Stimulated activated CD8-positive, alpha-beta memory T cell treated with anti-CD3 and anti-CD28 coated beads, Interleukin-4, amount 100 ng/mL, for 24 hours (primary cell): ENCODE measurements around the gene PKHD1.

Source experiments
- DNase-seq: peaks from one replicate; pipeline ENCODE4 v3.0.0-alpha.2; 2020; ENCODE audit warnings: low read depth

The PKHD1 gene

GRCh38 chr6:51616243-51616642 is 471.2 kb downstream of the PKHD1 start:
- DNase-seq: no peak

DNA sequence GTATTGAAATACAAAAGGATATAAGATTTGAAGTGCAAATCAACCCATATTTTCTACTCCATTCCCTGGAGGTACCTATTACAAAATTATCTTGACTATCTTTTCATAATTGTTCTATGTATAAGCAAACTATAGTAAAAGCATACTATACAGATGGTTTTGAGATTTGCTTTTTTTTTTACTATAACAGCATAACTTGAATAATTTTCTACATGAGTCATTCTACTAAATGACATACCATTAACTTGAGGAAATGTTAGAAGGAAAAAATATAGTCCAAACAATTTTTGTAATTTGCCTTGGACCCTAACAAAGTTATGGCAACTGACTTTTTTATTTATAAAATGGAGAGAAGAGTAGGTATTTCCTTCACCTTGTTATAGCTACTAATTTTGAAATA is 472.7 kb downstream of the PKHD1 start:
- no peak for DNase-seq

- DNase-seq: no peak
Measured at GRCh38 chr6:51613558-51613957, 473.9 kb downstream of the PKHD1 start.

DNA sequence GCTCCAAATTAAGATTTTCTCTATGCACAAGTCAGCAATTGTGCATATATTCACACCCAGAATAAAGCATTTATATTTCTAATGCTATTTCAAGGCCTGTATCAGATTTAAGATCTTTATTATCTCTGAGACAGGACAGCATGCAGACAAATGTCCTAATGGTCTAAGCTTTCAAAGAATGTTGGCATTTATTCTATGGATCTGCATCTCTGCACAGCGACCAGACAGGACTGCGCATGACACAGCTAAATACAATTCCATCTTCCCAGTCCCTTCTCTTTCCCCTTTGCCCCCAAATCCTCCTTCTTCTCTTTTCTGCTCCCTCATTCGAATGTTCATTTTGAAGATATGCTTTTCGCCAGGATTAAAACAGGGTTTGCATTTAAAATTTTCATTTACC is 478.5 kb downstream of the PKHD1 start:
- DNase-seq: no peak

GRCh38 chr6:51608383-51608782 is 479.0 kb downstream of the PKHD1 start:
- no peak for DNase-seq

DNA sequence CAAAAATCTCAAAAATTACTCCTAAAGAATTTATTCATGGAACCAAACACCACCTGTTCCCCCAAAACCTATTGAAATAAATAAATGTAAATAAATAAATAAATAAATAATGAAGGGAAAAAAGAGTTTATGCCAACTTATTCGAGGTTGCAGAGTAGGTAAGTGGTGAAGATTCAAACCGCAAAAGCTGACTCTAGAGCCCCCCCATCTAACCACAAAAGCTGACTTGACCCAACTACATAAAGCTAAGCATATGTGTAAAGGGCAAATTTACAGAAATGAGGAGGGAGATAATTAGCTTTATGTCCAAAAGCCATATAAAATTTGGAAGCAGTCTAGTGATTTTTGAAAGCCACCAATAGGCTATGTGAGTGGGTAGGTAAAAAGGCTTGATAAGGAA is 486.9 kb downstream of the PKHD1 start:
- DNase-seq: no peak

DNA sequence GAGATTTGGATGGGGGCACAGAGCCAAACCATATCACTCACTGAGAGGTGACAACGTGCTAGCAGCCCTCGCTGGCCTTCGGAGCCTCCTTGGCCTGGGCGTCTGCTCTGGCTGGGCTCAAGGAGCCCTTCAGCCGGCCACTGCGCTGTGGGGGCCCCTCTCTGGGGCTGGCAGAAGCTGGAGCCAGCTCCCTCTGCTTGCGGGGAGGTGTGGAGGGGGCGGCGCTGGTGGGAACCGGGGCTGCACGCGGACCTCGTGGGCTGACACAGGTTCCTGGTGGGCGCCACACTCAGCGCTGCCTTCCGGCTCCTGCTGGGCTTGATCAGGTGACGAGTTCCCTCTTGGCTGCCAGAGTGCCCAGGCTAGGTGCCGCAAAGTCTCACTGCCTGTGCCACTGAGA is 489.2 kb downstream of the PKHD1 start:
- no peak for DNase-seq

- no peak for DNase-seq
Measured at GRCh38 chr6:51594981-51595380, 492.4 kb downstream of the PKHD1 start.

DNA sequence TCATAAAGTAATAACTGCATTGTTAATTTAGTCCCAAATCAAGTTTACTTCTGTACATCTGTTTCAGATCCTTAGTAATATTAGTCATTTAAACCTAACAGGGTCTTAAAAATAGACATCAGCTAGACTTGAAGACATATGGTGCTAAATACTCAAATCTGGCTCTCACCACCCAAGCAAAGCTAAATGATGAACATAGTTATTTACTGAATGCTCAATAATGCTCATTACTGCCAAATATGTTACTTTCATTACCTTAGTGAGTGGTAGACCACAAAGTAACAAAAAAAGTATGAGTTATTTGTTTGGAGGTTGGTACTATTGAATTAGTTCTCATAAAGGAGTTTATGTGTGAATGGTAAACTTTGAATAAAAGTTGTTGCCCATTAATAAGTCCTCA is 502.1 kb downstream of the PKHD1 start:
- DNase-seq: no peak

DNA sequence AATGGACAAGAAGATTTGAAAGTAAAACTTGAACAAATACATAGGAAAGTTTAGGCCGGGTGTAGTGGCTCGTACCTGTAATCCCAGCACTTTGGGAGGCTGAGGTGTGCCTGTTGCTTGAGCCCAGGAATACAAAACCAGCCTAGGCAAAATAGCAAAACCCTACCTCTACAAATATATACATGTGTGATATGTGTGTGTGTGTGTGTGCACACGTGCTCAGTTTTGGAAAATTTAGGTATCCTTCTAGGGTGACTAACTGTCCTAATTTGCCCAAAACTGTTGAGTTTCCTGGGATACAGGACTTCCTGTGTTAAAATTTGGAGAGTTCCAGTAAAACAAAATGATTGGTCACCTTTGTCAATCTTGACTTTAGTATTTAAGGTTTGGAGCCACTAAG is 503.2 kb downstream of the PKHD1 start:
- no peak for DNase-seq

DNA sequence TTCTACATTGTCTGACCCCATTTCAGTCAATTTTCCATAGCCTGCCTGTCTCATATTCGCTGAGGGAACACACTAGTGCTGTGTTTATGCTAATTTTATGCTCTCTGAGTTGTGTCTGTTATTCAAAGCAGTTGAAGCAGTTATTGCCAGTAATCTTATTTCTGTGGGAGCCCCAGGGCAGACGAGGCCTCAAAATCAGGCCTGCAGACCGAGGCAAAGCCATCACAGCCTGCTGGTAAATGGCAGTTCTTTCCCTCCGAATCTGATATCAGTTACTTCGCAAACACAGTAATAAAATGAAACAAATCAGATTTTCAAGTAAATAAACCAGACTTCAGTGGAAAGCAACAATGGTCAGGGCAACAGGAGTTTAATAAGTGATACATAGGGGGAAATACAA is 508.4 kb downstream of the PKHD1 start:
- no peak for DNase-seq

GRCh38 chr6:51578362-51578761 is 509.1 kb downstream of the PKHD1 start:
- DNase-seq: no peak

DNA sequence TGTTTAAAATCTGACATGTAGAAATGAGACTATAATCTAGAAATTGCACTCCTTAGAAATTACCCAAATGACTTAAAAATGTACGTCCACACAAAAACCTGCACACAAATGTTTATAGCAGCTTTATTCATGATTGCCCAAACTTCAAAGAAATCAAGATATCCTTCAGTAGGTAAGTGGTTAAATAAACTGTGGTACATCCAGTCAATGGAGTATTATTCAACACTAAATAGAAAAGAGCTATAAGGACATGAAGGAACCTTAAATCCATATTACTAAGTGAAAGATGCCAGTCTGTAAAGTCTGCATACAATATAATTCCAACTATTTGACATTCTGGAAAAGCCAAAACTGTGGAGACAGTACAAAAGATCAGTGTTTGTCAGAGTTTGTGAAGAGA is 513.4 kb downstream of the PKHD1 start:
- DNase-seq: no peak

DNA sequence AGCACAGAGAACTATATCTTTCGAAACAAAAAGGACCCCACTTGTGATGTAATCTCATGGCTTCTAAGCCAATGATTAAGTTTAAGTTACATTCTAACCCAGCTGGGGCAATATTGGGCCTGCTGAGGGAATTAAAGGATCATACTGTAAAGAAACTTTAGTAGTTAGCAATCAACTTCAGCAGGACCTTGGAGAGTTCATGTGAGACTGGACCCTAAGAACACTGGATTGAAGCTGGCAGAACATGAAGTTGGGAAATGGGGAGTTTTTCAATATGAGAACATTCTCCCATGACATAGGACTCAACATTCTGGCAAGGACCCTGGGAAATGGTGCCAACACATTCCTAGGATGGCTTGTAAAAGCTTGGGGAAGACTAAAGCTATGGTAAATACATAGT is 516.2 kb downstream of the PKHD1 start:
- no peak for DNase-seq

DNA sequence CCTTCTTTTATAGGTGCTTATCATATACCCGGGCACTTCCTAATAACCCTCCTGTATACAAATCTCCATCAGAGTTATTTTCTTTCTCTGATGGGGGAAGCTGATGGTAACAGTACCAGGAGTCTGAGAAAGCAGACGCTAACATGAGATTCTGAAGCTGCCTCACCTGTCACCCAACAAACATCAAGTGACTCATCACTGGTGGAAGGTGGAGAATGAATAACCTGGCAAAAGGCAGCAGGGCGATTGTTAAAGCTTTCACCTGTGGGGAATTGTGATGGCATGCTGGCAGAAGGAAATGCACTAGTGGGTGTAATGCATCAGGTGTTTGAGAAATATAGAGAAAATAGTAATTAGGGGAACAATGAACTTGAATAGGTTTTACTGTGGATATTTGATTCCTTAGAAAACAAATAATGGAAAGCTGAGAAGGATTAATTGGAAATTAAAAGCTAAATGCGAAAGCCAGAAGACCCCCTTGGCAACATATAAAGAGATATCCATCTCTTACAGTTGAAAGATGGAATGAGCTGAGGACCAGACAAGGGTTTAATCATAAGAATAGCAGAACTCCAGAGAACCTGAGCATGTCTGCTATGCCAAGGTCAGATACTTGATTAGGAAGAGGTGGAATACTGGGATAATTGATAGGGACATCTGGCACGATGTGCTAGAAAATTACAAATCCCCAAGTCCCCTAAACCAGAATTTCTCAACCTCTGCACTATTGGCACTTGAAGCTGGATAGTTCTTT is 517.1 kb downstream of the PKHD1 start:
- DNase-seq: no peak

- no peak for DNase-seq
Measured at GRCh38 chr6:51569594-51569993, 517.8 kb downstream of the PKHD1 start.

GRCh38 chr6:51568771-51569170 is 518.6 kb downstream of the PKHD1 start:
- no peak for DNase-seq

DNA sequence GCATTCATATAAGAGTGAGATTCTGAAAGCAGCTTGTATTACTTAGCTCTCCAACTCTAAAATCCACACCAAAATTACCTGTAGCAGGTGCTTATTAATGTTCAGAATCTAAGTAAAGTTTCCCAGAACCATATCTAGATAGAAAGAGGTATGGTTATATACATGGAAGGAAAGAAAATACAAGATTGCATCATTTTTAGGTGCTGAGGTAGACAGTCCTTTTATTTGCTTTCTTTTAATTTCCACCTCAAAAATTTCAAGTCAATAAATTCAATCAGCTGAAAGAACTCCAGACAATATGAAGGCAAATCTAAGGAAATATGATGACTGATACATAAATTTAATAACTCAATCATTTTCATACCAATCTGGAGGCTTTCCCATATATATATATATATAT is 521.9 kb downstream of the PKHD1 start:
- DNase-seq: no peak
